SK-N-SH (cell line): ENCODE data around the gene CDH4. TPM values are rescaled to one million over a fixed set of nuclear protein-coding genes. Genes with fewer than 3 reads are reported as not detected.

ENCODE experiments used
- CTCF ChIA-PET: fragments of 300-600, 350-600 bp; formaldehyde crosslinking; extraction: SDS; loops from one replicate; lab custom pipeline; 2021; lab: Yijun Ruan, JAX
- POLR2A ChIA-PET: fragments of 350-600 bp; sonication (Branson Sonifier 250); formaldehyde crosslinking; extraction: SDS; loops from one replicate; lab custom pipeline; 2020; ENCODE audit warnings: antibody characterized with exemption, inconsistent platforms; lab: Yijun Ruan, JAX
- DNase-seq: peaks from one replicate; pipeline ENCODE4 v3.0.0; 2012
- H2AFZ ChIP-seq: fragments of 200-600 bp; sonication (generic); 2 replicates; pipeline ENCODE4 v1.8.1; 2016; ENCODE audit warnings: antibody characterized with exemption, mild to moderate bottlenecking, low read depth
- H3F3A ChIP-seq: fragments of 200-600 bp; sonication (generic); replicated peaks from 2 replicates; pipeline ENCODE3; 2016; ENCODE audit warnings: antibody characterized with exemption, mild to moderate bottlenecking; ENCODE audit not compliant: insufficient read depth
- H3K27ac ChIP-seq, 2 experiments: fragments of 200-500 bp in 1 of 2; fragments of 200-600 bp in 1 of 2; sonication (Bioruptor generic) in 1 of 2; sonication (generic), shearing (Covaris generic) in 1 of 2; 2 replicates each; pipeline versions ENCODE4 v1.5.1 to v1.6.1; 2014 to 2016; ENCODE audit warnings: low read depth in 2 of 2, inconsistent platforms in 1 of 2, low read length in 1 of 2, mild to moderate bottlenecking in 1 of 2, mixed read lengths in 1 of 2
- H3K27me3 ChIP-seq: fragments of 200-600 bp; sonication (generic), shearing (Covaris generic); 2 replicates; pipeline ENCODE4 v1.6.1; 2016; ENCODE audit warnings: mixed run types; ENCODE audit not compliant: insufficient read depth
- H3K36me3 ChIP-seq, 2 experiments: fragments of 200-500 bp in 1 of 2; fragments of 200-600 bp in 1 of 2; sonication (Bioruptor generic) in 1 of 2; sonication (generic) in 1 of 2; replicated peaks in 1 of 2; 2 replicates each; pipeline versions ENCODE3 to v1.5.1; 2014 to 2016; ENCODE audit warnings: low read length in 1 of 2, mild to moderate bottlenecking in 1 of 2; ENCODE audit not compliant: insufficient read depth in 2 of 2, control insufficient read depth in 1 of 2
- H3K4me1 ChIP-seq, 2 experiments: fragments of 200-500 bp in 1 of 2; fragments of 200-600 bp in 1 of 2; sonication (Bioruptor generic) in 1 of 2; sonication (generic), shearing (Covaris generic) in 1 of 2; 2 replicates each; pipeline versions ENCODE4 v1.5.1 to v1.6.1; 2014 to 2016; ENCODE audit warnings: low read depth in 1 of 2, low read length in 1 of 2, mixed run types in 1 of 2; ENCODE audit not compliant: insufficient read depth in 2 of 2, control insufficient read depth in 1 of 2
- H3K4me2 ChIP-seq: fragments of 200-600 bp; sonication (generic), shearing (Covaris generic); 2 replicates; pipeline ENCODE4 v1.6.1; 2017; ENCODE audit warnings: mixed run types
- H3K4me3 ChIP-seq, 2 experiments: fragments of 200-500 bp in 1 of 2; fragments of 200-600 bp in 1 of 2; sonication (Bioruptor generic) in 1 of 2; sonication (generic), shearing (Covaris generic) in 1 of 2; 2 replicates each; pipeline versions ENCODE4 v1.5.1 to v1.8.1; 2014 to 2016; ENCODE audit warnings: low read depth in 2 of 2, inconsistent platforms in 1 of 2, low read length in 1 of 2, mild to moderate bottlenecking in 1 of 2, mixed read lengths in 1 of 2, moderate library complexity in 1 of 2
- H3K79me2 ChIP-seq: fragments of 200-600 bp; sonication (generic); 2 replicates; pipeline ENCODE4 v1.8.1; 2017; ENCODE audit warnings: mild to moderate bottlenecking; ENCODE audit not compliant: insufficient read depth
- H3K9ac ChIP-seq: fragments of 200-600 bp; sonication (generic); 2 replicates; pipeline ENCODE4 v1.6.1; 2017; ENCODE audit warnings: mixed run types
- H3K9me2 ChIP-seq: fragments of 200-600 bp; sonication (generic); 2 replicates; pipeline ENCODE4 v1.6.1; 2017; ENCODE audit warnings: mixed run types
- H3K9me3 ChIP-seq: fragments of 200-600 bp; sonication (generic); 2 replicates; pipeline ENCODE4 v1.6.1; 2017; ENCODE audit warnings: mixed run types, mild to moderate bottlenecking, moderate library complexity
- H4K20me1 ChIP-seq: fragments of 200-600 bp; sonication (generic); 2 replicates; pipeline ENCODE4 v1.6.1; 2017; ENCODE audit warnings: mild to moderate bottlenecking, mixed run types; ENCODE audit not compliant: insufficient read depth
- CHD2 ChIP-seq: fragments of 150-350 bp; IDR thresholded peaks from 2 replicates; pipeline ENCODE4 v1.6.1; 2018; ENCODE audit warnings: low read length; ENCODE audit not compliant: partially characterized antibody
- EP300 ChIP-seq, 2 experiments: IDR thresholded peaks; 2 replicates each; pipeline versions ENCODE4 v1.4.0 to v1.6.1; 2012; ENCODE audit warnings: borderline replicate concordance in 1 of 2, low read depth in 1 of 2, low read length in 1 of 2
- FOXJ3 ChIP-seq: sonication (generic); formaldehyde crosslinking; IDR thresholded peaks from 2 replicates; pipeline ENCODE4 v1.5.1; 2020; ENCODE audit warnings: mild to moderate bottlenecking, missing genetic modification reagents
- FOXM1 ChIP-seq: IDR thresholded peaks from 2 replicates; pipeline ENCODE4 v1.4.0; 2012; ENCODE audit warnings: low read depth, mild to moderate bottlenecking
- NRF1 ChIP-seq: IDR thresholded peaks from 2 replicates; pipeline ENCODE4 v1.6.1; 2012; ENCODE audit warnings: low read depth, mild to moderate bottlenecking, low read length
- REST ChIP-seq: IDR thresholded peaks from 2 replicates; pipeline ENCODE4 v1.6.1; 2012; ENCODE audit warnings: mild to moderate bottlenecking, low read depth, low read length, moderate library complexity
- RFX5 ChIP-seq: IDR thresholded peaks from 2 replicates; pipeline ENCODE4 v1.6.1; 2012; ENCODE audit warnings: mild to moderate bottlenecking, improper control_type of control experiment, low read length
- TCF12 ChIP-seq: IDR thresholded peaks from 2 replicates; pipeline ENCODE4 v1.4.0; 2012
- WGBS: methylation state at CpG from one replicate; pipeline ENCODE4 v1.1.6; 2017; ENCODE audit warnings: low lambda C conversion rate; 5-methylcytosine and 5-hydroxymethylcytosine counted together
- polyA plus RNA-seq, 3 experiments: library from polyadenylated mRNA; depleted of rRNA; stranded (reverse); fragments of >200 nt; gene quantifications; 2 replicates each; pipeline ENCODE4 v1.2.3, GENCODE V29; 2012
- TF ChIP-seq, protein P1 (sequence below): IDR thresholded peaks from 2 replicates; pipeline ENCODE4 v1.4.0; 2012; ENCODE audit warnings: low read depth, borderline replicate concordance
- TF ChIP-seq, protein P2 (sequence below): fragments of 150-350 bp; IDR thresholded peaks from 2 replicates; pipeline ENCODE4 v1.6.1; 2017; ENCODE audit warnings: antibody characterized with exemption, low read length, low read depth, borderline replicate concordance

Gene CDH4
- polyA plus RNA-seq, 1 of the 3 experiments (the other 2 are of a cell fraction), result not detected

- TF ChIP-seq FOXM1, result no peak
- TF ChIP-seq REST, result no peak
- TF ChIP-seq CHD2, result no peak
- no peak for TF ChIP-seq RFX5
- TF ChIP-seq TCF12, result no peak
- no peak for TF ChIP-seq FOXJ3 (CRISPR knock-in tag)
- no peak for TF ChIP-seq NRF1
- TF ChIP-seq EP300 (IDR thresholded peaks at IDR 0.05; ENCODE audit: borderline replicate concordance in 1 of 2, low read depth in 1 of 2, low read length in 1 of 2), result no peak
- TF ChIP-seq, protein P1, sequence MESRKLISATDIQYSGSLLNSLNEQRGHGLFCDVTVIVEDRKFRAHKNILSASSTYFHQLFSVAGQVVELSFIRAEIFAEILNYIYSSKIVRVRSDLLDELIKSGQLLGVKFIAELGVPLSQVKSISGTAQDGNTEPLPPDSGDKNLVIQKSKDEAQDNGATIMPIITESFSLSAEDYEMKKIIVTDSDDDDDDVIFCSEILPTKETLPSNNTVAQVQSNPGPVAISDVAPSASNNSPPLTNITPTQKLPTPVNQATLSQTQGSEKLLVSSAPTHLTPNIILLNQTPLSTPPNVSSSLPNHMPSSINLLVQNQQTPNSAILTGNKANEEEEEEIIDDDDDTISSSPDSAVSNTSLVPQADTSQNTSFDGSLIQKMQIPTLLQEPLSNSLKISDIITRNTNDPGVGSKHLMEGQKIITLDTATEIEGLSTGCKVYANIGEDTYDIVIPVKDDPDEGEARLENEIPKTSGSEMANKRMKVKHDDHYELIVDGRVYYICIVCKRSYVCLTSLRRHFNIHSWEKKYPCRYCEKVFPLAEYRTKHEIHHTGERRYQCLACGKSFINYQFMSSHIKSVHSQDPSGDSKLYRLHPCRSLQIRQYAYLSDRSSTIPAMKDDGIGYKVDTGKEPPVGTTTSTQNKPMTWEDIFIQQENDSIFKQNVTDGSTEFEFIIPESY, result no peak
- TF ChIP-seq, protein P2, sequence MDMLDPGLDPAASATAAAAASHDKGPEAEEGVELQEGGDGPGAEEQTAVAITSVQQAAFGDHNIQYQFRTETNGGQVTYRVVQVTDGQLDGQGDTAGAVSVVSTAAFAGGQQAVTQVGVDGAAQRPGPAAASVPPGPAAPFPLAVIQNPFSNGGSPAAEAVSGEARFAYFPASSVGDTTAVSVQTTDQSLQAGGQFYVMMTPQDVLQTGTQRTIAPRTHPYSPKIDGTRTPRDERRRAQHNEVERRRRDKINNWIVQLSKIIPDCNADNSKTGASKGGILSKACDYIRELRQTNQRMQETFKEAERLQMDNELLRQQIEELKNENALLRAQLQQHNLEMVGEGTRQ, result no peak
- no peak overlapping the region for H3K9ac ChIP-seq
- 54% methylated on average over 30 of the region's 35 CpGs for WGBS
Measured at GRCh38 chr20:61901392-61902220, 649.5 kb downstream of the CDH4 start.

More at GRCh38 chr20:61901392-61902220, 649.5 kb downstream of the CDH4 start:
- no peaks in the 10 kb centered on the region for H3K27me3 ChIP-seq
- H3K79me2 ChIP-seq, result no peaks in the 10 kb centered on the region
- no peak overlapping the region for H3K4me3 ChIP-seq
- H3K27ac ChIP-seq, result no peak overlapping the region
- CTCF ChIA-PET, result no interaction called here
- H3K4me1 ChIP-seq, result no peaks in the 10 kb centered on the region; a peak in 1 of 4 replicates
- no peak overlapping the region for H3K4me2 ChIP-seq
- H3F3A ChIP-seq, result no peaks in the 10 kb centered on the region
- H4K20me1 ChIP-seq, result no peaks in the 10 kb centered on the region
- POLR2A ChIA-PET, result no interaction called here
- H3K9me3 ChIP-seq, result no peaks in the 10 kb centered on the region
- DNase-seq, result no peak
- H3K9me2 ChIP-seq, result no peaks in the 10 kb centered on the region
- H2AFZ ChIP-seq, result no peak overlapping the region
- H3K36me3 ChIP-seq, result no peaks in the 10 kb centered on the region
